KMS-11 (cell line): ENCODE data around the gene ANKRD40.
"Not testable (repeated sequence)": the region's sequence is repeated elsewhere in the genome, so short reads cannot be mapped to it uniquely, and the experiment has no call there.

Experiments
- H2AFZ ChIP-seq: fragments of 200-600 bp; sonication (generic); 2 replicates; pipeline ENCODE4 v1.6.1; 2016; ENCODE audit warnings: antibody characterized with exemption, mixed run types, low read depth
- H3K27ac ChIP-seq: fragments of 200-600 bp; sonication (generic); 2 replicates; pipeline ENCODE4 v1.6.1; 2016; ENCODE audit warnings: mild to moderate bottlenecking, mixed run types
- H3K27me3 ChIP-seq: fragments of 200-600 bp; sonication (generic); 2 replicates; pipeline ENCODE4 v1.6.1; 2017; ENCODE audit warnings: mild to moderate bottlenecking, low read depth, mixed run types, moderate library complexity; ENCODE audit not compliant: insufficient read depth
- H3K36me3 ChIP-seq: fragments of 200-600 bp; sonication (generic); 2 replicates; pipeline ENCODE4 v1.6.1; 2017; ENCODE audit warnings: mild to moderate bottlenecking, mixed run types; ENCODE audit not compliant: insufficient read depth
- H3K4me1 ChIP-seq: fragments of 200-600 bp; sonication (generic); 2 replicates; pipeline ENCODE4 v1.6.1; 2016; ENCODE audit warnings: mild to moderate bottlenecking, low read depth, mixed run types; ENCODE audit not compliant: poor library complexity, severe bottlenecking
- H3K4me2 ChIP-seq: fragments of 200-600 bp; sonication (generic); 2 replicates; pipeline ENCODE4 v1.7.0; 2016; ENCODE audit warnings: mild to moderate bottlenecking, mixed run types
- H3K4me3 ChIP-seq: fragments of 200-600 bp; sonication (generic); IDR thresholded peaks from 2 replicates; pipeline ENCODE4 v1.6.1; 2017; ENCODE audit warnings: low read depth, low read length, mixed read lengths; ENCODE audit not compliant: insufficient read depth
- H3K79me2 ChIP-seq: fragments of 200-600 bp; sonication (generic); 2 replicates; pipeline ENCODE4 v1.6.1; 2016; ENCODE audit warnings: low read depth, mixed run types; ENCODE audit not compliant: insufficient read depth
- H3K9ac ChIP-seq: fragments of 200-600 bp; sonication (generic); 2 replicates; pipeline ENCODE4 v1.6.1; 2016; ENCODE audit warnings: mild to moderate bottlenecking, mixed run types
- H4K20me1 ChIP-seq: fragments of 200-600 bp; sonication (generic); 2 replicates; pipeline ENCODE4 v1.6.1; 2016; ENCODE audit warnings: mild to moderate bottlenecking, mixed run types; ENCODE audit not compliant: insufficient read depth
- TF ChIP-seq, protein P1 (sequence below): fragments of 200-600 bp; sonication (generic); conservative IDR thresholded peaks from 2 replicates; pipeline ENCODE4 v1.6.1; 2017; ENCODE audit warnings: low read depth, mild to moderate bottlenecking, antibody characterized with exemption, low read length, moderate library complexity, mixed read lengths

Gene ANKRD40

GRCh38 chr17:50728881-50729765 lies 21.4 kb upstream of the ANKRD40 start:
- Histone ChIP-seq H3K4me1 (peaks cover 28% of the 10 kb centered on the region), H3K4me2 (no peak overlapping the region), H3K9ac (no peak overlapping the region), H3K79me2 (peaks cover 100% of the 10 kb centered on the region), H3K27ac (no peak overlapping the region), H3K36me3 (peaks cover under 1% of the 10 kb centered on the region; the same call in 1 of the 2 replicates), H2AFZ (no peak overlapping the region), H3K4me3 (no peak overlapping the region), H3K27me3 (no peaks in the 10 kb centered on the region), H4K20me1 (peaks cover 72% of the 10 kb centered on the region)
- TF ChIP-seq, protein P1, sequence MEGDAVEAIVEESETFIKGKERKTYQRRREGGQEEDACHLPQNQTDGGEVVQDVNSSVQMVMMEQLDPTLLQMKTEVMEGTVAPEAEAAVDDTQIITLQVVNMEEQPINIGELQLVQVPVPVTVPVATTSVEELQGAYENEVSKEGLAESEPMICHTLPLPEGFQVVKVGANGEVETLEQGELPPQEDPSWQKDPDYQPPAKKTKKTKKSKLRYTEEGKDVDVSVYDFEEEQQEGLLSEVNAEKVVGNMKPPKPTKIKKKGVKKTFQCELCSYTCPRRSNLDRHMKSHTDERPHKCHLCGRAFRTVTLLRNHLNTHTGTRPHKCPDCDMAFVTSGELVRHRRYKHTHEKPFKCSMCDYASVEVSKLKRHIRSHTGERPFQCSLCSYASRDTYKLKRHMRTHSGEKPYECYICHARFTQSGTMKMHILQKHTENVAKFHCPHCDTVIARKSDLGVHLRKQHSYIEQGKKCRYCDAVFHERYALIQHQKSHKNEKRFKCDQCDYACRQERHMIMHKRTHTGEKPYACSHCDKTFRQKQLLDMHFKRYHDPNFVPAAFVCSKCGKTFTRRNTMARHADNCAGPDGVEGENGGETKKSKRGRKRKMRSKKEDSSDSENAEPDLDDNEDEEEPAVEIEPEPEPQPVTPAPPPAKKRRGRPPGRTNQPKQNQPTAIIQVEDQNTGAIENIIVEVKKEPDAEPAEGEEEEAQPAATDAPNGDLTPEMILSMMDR: no peak

GRCh38 chr17:50728112-50728429 lies 20.4 kb upstream of the ANKRD40 start:
- H2AFZ ChIP-seq: no peak overlapping the region
- H3K36me3 ChIP-seq: no peaks in the 10 kb centered on the region; the same call in 1 of the 2 replicates
- no peak overlapping the region for H3K9ac ChIP-seq
- no peak overlapping the region for H3K4me3 ChIP-seq
- no peaks in the 10 kb centered on the region for H3K27me3 ChIP-seq
- H4K20me1 ChIP-seq: peaks cover 81% of the 10 kb centered on the region
- peaks cover 100% of the 10 kb centered on the region for H3K79me2 ChIP-seq
- TF ChIP-seq, protein P1: no peak
- H3K27ac ChIP-seq: no peak overlapping the region
- H3K4me2 ChIP-seq: no peak overlapping the region
- H3K4me1 ChIP-seq: peaks cover 34% of the 10 kb centered on the region

DNA sequence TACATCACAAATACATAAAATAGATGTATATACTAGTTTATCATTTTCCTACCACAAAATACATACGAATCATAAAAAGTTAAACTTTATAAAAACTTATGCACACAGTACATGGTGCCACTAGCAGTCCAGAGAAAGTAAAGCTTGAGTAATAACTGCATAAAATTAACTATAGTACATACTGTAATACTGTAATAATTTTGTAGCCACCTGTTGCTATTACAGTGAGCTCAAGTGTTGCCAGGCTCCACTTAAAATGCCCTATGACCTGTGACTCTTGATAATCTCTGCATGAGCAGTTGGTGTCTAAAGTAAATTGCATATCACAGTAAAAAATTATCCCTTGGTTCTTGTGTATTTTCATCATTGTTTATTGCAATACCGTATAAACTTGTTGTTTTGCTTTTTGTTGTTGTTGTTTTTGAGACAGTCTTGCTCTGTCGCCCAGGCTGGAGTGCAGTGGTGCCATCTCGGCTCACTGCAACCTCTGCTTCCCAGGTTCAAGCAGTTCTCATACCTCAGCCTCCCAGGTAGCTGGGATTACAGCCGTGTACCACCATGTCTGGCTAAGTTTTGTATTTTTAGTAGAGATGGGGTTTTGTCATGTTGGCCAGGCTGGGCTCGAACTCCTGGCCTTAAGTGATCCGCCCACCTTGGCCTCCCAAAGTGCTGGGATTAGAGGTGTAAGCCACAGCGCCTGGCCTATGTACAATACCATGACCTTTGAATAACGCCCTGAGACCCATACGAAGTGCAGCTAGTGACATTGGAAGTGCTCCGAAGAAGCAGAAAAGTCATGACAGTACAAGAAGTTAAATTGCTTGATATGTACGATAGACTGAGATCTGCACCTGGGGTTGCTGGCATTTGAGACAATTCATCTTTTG lies 18.3 kb upstream of the ANKRD40 start:
- Histone ChIP-seq H3K4me2 (no peak overlapping the region), H3K36me3 (no peaks in the 10 kb centered on the region; the same call in 1 of the 2 replicates), H3K27ac (no peak overlapping the region), H3K9ac (no peak overlapping the region), H3K27me3 (no peaks in the 10 kb centered on the region), H3K79me2 (peaks cover 100% of the 10 kb centered on the region), H3K4me1 (peaks cover 52% of the 10 kb centered on the region), H2AFZ (no peak overlapping the region), H3K4me3 (no peak overlapping the region), H4K20me1 (peaks cover 94% of the 10 kb centered on the region)
- TF ChIP-seq, protein P1: no peak

DNA sequence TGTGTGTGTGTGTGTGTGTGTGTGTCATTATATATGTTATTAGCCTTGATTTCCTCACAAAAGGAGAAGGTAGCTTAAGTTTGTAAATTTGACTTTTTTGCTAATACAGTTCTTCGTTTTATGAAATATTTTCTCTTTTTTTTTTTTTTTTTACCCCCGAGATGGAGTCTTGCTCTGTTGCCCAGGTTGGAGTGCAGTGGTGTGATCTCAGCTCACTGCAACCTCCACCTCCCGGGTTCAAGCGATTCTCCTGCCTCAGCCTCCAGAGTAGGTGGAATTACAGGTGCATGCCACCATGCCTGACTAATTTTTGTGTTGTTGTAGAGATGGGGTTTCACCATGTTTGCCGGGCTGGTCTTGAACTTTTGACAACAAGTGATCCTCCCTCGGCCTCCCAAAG lies 16.9 kb upstream of the ANKRD40 start:
- peaks cover 90% of the 10 kb centered on the region for H4K20me1 ChIP-seq
- not testable (repeated sequence) for H3K9ac ChIP-seq, H3K4me2 ChIP-seq, H2AFZ ChIP-seq, H3K36me3 ChIP-seq, H3K27me3 ChIP-seq, H3K4me3 ChIP-seq, H3K27ac ChIP-seq
- peaks cover 100% of the 10 kb centered on the region for H3K79me2 ChIP-seq
- peaks cover 48% of the 10 kb centered on the region for H3K4me1 ChIP-seq
